ENCODE results near the gene RARG.

DNA sequence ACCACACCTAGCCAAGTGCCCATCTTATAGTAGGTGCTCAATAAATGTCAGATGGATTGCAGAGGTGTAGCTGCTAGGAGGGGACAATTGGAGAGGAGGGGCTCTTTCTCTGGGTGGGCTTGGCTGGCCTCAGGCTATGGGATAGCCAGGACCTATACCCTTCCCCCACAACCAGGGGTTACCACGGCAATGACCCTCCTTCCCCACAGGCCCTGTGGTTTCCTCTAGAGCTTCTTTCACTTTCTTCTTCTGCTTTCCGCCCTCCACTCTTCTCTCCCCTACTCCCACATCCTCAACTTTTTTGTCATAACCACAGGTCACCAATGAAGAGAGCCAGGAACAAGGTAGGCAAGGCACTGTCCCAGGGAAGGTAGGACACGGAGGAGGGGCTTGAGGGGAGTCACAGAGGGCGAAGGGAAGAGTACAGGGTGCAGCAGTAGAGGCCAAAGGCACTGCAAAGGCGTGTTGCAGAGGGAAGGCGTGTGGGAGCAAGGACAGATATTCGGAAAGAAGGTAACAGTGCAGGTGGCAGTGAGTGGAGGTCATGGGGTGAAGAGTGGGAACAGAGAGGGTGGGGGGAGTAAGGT is 23.0 kb downstream of the RARG start:
- no peak for TF ChIP-seq CTCF (conservative IDR thresholded peaks at IDR 0.05; ENCODE audit: low read depth, low read length)
- TF ChIP-seq EZH2 (IDR thresholded peaks at IDR 0.05; ENCODE audit: borderline replicate concordance, low read depth, low read length, poor library complexity, severe bottlenecking) = no peak
